Measurements from ENCODE around the gene KLHL29. TPM values are rescaled to one million over a fixed set of nuclear protein-coding genes. Genes with fewer than 3 reads are reported as not detected.

Gene KLHL29
- total RNA-seq, 4 donors from 2014 or later, result 10.1 to 27.3 (median 15.7) TPM

DNA sequence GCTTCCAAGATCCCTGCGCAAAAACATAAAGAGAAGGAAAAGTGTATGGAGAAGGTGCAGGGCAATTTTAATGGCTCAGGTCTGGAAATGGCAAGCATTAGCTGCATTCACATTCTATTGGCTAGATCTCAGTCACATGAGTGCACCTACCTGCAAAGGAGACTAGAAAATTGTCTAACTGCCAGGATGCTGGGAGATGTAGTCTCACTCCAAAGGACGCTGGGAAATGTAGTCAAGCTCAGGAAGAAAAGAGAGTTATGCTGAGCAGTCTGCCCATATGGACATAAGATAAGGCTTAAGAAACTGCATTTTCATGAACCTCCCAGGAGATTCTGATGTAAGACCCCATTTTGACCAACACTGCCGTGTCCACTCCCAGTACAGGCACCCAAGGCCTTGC is 9.5 kb upstream of the KLHL29 start:
- TF ChIP-seq, protein P1, sequence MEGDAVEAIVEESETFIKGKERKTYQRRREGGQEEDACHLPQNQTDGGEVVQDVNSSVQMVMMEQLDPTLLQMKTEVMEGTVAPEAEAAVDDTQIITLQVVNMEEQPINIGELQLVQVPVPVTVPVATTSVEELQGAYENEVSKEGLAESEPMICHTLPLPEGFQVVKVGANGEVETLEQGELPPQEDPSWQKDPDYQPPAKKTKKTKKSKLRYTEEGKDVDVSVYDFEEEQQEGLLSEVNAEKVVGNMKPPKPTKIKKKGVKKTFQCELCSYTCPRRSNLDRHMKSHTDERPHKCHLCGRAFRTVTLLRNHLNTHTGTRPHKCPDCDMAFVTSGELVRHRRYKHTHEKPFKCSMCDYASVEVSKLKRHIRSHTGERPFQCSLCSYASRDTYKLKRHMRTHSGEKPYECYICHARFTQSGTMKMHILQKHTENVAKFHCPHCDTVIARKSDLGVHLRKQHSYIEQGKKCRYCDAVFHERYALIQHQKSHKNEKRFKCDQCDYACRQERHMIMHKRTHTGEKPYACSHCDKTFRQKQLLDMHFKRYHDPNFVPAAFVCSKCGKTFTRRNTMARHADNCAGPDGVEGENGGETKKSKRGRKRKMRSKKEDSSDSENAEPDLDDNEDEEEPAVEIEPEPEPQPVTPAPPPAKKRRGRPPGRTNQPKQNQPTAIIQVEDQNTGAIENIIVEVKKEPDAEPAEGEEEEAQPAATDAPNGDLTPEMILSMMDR (IDR thresholded peaks at IDR 0.05), result no peak
- TF ChIP-seq POLR2A (IDR thresholded peaks at IDR 0.05), result no peak
- no peak overlapping the region for H3K4me3 ChIP-seq (ENCODE audit: low read depth, poor library complexity, severe bottlenecking)
- intact Hi-C loops (cut with DNase I; ENCODE audit: low total_unique reads), result no loop called here
- DNase-seq (ENCODE audit: low spot score in 2 of 2), result no peak
- whole genome bisulfite sequencing, 2 donors, result 82 to 92% methylated on average over 3 of the region's 3 CpGs

DNA sequence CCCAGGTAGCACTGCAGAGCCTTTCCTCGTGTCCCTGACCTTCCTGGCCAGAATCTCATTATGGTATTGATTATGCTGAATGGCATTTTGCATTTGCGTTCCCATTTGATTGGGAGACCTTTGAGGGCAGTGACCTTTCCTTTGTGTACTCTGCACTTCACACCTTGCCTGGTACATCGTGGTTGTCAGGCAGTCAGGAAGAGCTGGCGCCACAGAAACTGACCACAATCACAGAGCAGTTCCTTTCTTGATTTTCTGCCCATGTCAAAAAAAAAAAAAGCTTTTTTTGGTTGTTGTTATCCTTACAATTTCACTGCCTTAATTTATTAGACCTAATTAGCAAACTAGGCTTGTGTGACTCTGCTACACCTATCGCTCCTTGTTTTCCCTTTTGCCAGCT is 8.9 kb upstream of the KLHL29 start:
- 90 to 92% methylated on average over 5 of the region's 5 CpGs for WGBS, 2 donors
- intact Hi-C loops (cut with DNase I; ENCODE audit: low total_unique reads), result no loop called here
- no peak for DNase-seq (ENCODE audit: low spot score in 2 of 2)
- TF ChIP-seq POLR2A (IDR thresholded peaks at IDR 0.05), result no peak
- TF ChIP-seq, protein P1 (IDR thresholded peaks at IDR 0.05), result no peak
- no peak overlapping the region for H3K4me3 ChIP-seq (ENCODE audit: low read depth, poor library complexity, severe bottlenecking)

DNA sequence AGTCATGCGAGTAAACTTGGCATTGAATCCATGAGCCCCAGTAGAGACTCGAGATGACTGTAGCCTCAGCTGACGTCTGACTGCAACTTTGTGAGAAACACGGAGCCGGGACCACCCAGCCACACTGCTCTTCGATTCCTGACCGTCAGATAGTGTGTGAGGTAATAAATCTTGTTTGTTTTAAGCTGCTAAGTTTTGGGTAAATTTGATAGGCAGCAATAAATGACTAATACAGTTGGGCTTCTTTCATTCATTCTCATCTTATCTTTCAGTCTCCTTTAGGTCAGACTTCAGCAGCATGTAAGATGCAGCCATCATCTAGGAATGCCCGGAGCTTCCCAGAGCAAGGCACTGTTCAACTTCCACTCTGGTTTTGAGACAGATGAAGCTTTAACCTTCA is 8.0 kb upstream of the KLHL29 start:
- TF ChIP-seq POLR2A (IDR thresholded peaks at IDR 0.05), result no peak
- TF ChIP-seq, protein P1 (IDR thresholded peaks at IDR 0.05), result no peak
- no peak overlapping the region for H3K4me3 ChIP-seq (ENCODE audit: low read depth, poor library complexity, severe bottlenecking)
- 76 to 83% methylated on average over 8 of the region's 8 CpGs for WGBS, 2 donors
- intact Hi-C loops (cut with DNase I; ENCODE audit: low total_unique reads), result no loop called here
- DNase-seq (ENCODE audit: low spot score in 2 of 2), result no peak

DNA sequence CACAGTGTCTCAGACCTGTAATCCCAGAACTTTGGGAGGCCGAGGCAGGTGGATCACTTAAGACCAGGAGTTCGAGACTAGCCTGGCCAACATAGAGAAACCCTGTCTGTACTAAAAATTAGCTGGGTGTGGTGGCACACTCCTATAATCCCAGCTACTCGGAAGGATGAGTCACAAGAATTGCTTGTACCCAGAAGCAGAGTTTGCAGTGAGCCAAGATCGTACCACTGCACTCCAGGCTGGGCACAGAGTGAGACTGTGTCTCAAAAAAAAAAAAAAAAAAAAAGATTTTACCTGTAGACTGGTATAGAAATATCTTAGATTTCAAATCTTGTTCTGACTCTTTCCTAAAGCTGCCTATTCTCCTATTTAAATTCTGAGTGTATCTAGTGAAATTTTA is 7.2 kb upstream of the KLHL29 start:
- WGBS, 2 donors, result 52 to 54% methylated on average over 4 of the region's 4 CpGs
- no peak for DNase-seq (ENCODE audit: low spot score in 2 of 2)
- intact Hi-C loops (cut with DNase I; ENCODE audit: low total_unique reads), result no loop called here
- no peak overlapping the region for H3K4me3 ChIP-seq (ENCODE audit: low read depth, poor library complexity, severe bottlenecking)
- TF ChIP-seq, protein P1 (IDR thresholded peaks at IDR 0.05), result no peak
- TF ChIP-seq POLR2A (IDR thresholded peaks at IDR 0.05), result no peak

DNA sequence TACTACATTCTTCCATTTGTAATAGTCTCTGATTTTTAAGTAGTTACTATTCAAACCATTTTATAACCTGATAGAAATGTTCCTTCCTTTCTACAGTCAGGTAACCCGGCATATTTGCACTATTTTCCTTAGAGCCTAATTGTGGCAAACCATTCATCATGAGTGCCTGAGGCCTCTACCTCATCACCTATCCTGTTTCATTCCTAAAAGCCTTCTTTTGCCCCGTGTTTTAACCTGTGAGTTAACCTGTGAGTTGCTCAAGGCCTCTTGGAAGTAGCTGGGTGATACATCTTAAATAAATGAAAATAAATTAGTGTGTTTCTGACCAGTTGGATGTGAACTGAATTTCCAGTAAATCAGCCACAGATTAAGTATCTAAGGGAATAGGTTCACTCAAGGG is 6.5 kb upstream of the KLHL29 start:
- WGBS, 2 donors, result 72 to 78% methylated on average over 2 of the region's 2 CpGs

GRCh38 chr2:23379220-23379695 is 5.7 kb upstream of the KLHL29 start:
- WGBS, 2 donors, result 86 to 90% methylated on average over 6 to 7 of the region's 7 CpGs
- intact Hi-C loops (cut with DNase I; ENCODE audit: low total_unique reads), result no loop called here
- TF ChIP-seq, protein P1 (IDR thresholded peaks at IDR 0.05), result no peak
- TF ChIP-seq POLR2A (IDR thresholded peaks at IDR 0.05), result no peak
- DNase-seq (ENCODE audit: low spot score in 2 of 2), result no peak
- no peak overlapping the region for H3K4me3 ChIP-seq (ENCODE audit: low read depth, poor library complexity, severe bottlenecking)

More for the DNA sequence above, 6.5 kb upstream of the KLHL29 start:
- no peak for DNase-seq (ENCODE audit: low spot score in 2 of 2)
- intact Hi-C loops (cut with DNase I; ENCODE audit: low total_unique reads), result no loop called here
- H3K4me3 ChIP-seq (ENCODE audit: low read depth, poor library complexity, severe bottlenecking), result no peak overlapping the region
- TF ChIP-seq, protein P1 (IDR thresholded peaks at IDR 0.05), result no peak
- TF ChIP-seq POLR2A (IDR thresholded peaks at IDR 0.05), result no peak
